Measurements from ENCODE around the gene SIPA1. TPM values are rescaled to one million over a fixed set of nuclear protein-coding genes. Genes with fewer than 3 reads are reported as not detected.

Gene SIPA1
- total RNA-seq, 1 experiment from 2014 or later = 33.6 TPM

GRCh38 chr11:65617990-65618751, 19.7 kb upstream of the SIPA1 start:
- Histone ChIP-seq H3K27me3 (no peaks in the 10 kb centered on the region), H3K4me3 (no peak overlapping the region), H3K9me3 (no peaks in the 10 kb centered on the region), H3K36me3 (peaks cover 52% of the 10 kb centered on the region)
- no peak for DNase-seq

GRCh38 chr11:65618763-65619162, 19.1 kb upstream of the SIPA1 start:
- no peak for DNase-seq
- Histone ChIP-seq H3K36me3 (peaks cover 54% of the 10 kb centered on the region), H3K27me3 (no peaks in the 10 kb centered on the region), H3K4me3 (no peak overlapping the region), H3K9me3 (no peaks in the 10 kb centered on the region)

GRCh38 chr11:65619281-65619928, 18.5 kb upstream of the SIPA1 start:
- H3K27me3 ChIP-seq = no peaks in the 10 kb centered on the region
- no peak overlapping the region for H3K4me3 ChIP-seq
- H3K9me3 ChIP-seq = no peaks in the 10 kb centered on the region
- DNase-seq = no peak
- peaks cover 59% of the 10 kb centered on the region for H3K36me3 ChIP-seq

GRCh38 chr11:65620666-65621065, 17.2 kb upstream of the SIPA1 start:
- H3K36me3 ChIP-seq = peaks cover 63% of the 10 kb centered on the region
- DNase-seq = no peak
- no peaks in the 10 kb centered on the region for H3K27me3 ChIP-seq
- H3K9me3 ChIP-seq = no peaks in the 10 kb centered on the region
- no peak overlapping the region for H3K4me3 ChIP-seq

- H3K9me3 ChIP-seq = no peaks in the 10 kb centered on the region
- peaks cover 64% of the 10 kb centered on the region for H3K36me3 ChIP-seq
- H3K4me3 ChIP-seq = no peak overlapping the region
- no peak for DNase-seq
- H3K27me3 ChIP-seq = no peaks in the 10 kb centered on the region
Measured at GRCh38 chr11:65621460-65621859, 16.4 kb upstream of the SIPA1 start.

GRCh38 chr11:65622011-65622410, 15.9 kb upstream of the SIPA1 start:
- peaks cover 69% of the 10 kb centered on the region for H3K36me3 ChIP-seq
- no peak for DNase-seq

GRCh38 chr11:65623177-65623576, 14.7 kb upstream of the SIPA1 start:
- H3K27me3 ChIP-seq = no peaks in the 10 kb centered on the region
- H3K36me3 ChIP-seq = peaks cover 67% of the 10 kb centered on the region

More at GRCh38 chr11:65622011-65622410, 15.9 kb upstream of the SIPA1 start:
- no peak overlapping the region for H3K4me3 ChIP-seq
- no peaks in the 10 kb centered on the region for H3K27me3 ChIP-seq
- H3K9me3 ChIP-seq = no peaks in the 10 kb centered on the region

GRCh38 chr11:65623852-65624616, 13.9 kb upstream of the SIPA1 start:
- H3K9me3 ChIP-seq = no peaks in the 10 kb centered on the region
- peaks cover 58% of the 10 kb centered on the region for H3K36me3 ChIP-seq
- DNase-seq = no peak
- no peak overlapping the region for H3K4me3 ChIP-seq
- no peaks in the 10 kb centered on the region for H3K27me3 ChIP-seq

More at GRCh38 chr11:65623177-65623576, 14.7 kb upstream of the SIPA1 start:
- DNase-seq = no peak
- H3K4me3 ChIP-seq = no peak overlapping the region
- H3K9me3 ChIP-seq = no peaks in the 10 kb centered on the region

- peaks cover 58% of the 10 kb centered on the region for H3K36me3 ChIP-seq
- no peaks in the 10 kb centered on the region for H3K9me3 ChIP-seq
- H3K4me3 ChIP-seq = no peak overlapping the region
- no peak for DNase-seq
- no peaks in the 10 kb centered on the region for H3K27me3 ChIP-seq
Measured at GRCh38 chr11:65624931-65625627, 12.8 kb upstream of the SIPA1 start.

- no peaks in the 10 kb centered on the region for H3K9me3 ChIP-seq
- H3K27me3 ChIP-seq = no peaks in the 10 kb centered on the region
- H3K4me3 ChIP-seq = no peak overlapping the region
- no peak for DNase-seq
- H3K36me3 ChIP-seq = peaks cover 62% of the 10 kb centered on the region
Measured at GRCh38 chr11:65625628-65626342, 12.1 kb upstream of the SIPA1 start.

- H3K9me3 ChIP-seq = no peaks in the 10 kb centered on the region
- DNase-seq = no peak
- H3K27me3 ChIP-seq = no peaks in the 10 kb centered on the region
- no peak overlapping the region for H3K4me3 ChIP-seq
- H3K36me3 ChIP-seq = peaks cover 57% of the 10 kb centered on the region
Measured at GRCh38 chr11:65627202-65627601, 10.7 kb upstream of the SIPA1 start.

GRCh38 chr11:65629579-65629978, 8.3 kb upstream of the SIPA1 start:
- no peaks in the 10 kb centered on the region for H3K27me3 ChIP-seq
- DNase-seq = no peak
- H3K36me3 ChIP-seq = peaks cover 45% of the 10 kb centered on the region
- no peak overlapping the region for H3K4me3 ChIP-seq
- no peaks in the 10 kb centered on the region for H3K9me3 ChIP-seq

GRCh38 chr11:65630215-65630614, 7.7 kb upstream of the SIPA1 start:
- H3K36me3 ChIP-seq = peaks cover 49% of the 10 kb centered on the region
- no peak for DNase-seq

GRCh38 chr11:65633390-65634108, 4.4 kb upstream of the SIPA1 start:
- DNase-seq = no peak
- H3K27me3 ChIP-seq = no peaks in the 10 kb centered on the region
- no peaks in the 10 kb centered on the region for H3K9me3 ChIP-seq
- no peak overlapping the region for H3K4me3 ChIP-seq
- peaks cover 49% of the 10 kb centered on the region for H3K36me3 ChIP-seq

More at GRCh38 chr11:65630215-65630614, 7.7 kb upstream of the SIPA1 start:
- Histone ChIP-seq H3K9me3 (no peaks in the 10 kb centered on the region), H3K4me3 (no peak overlapping the region), H3K27me3 (no peaks in the 10 kb centered on the region)

- H3K27me3 ChIP-seq = no peaks in the 10 kb centered on the region
- H3K36me3 ChIP-seq = peaks cover 49% of the 10 kb centered on the region
Measured at GRCh38 chr11:65634109-65634436, 3.8 kb upstream of the SIPA1 start.

GRCh38 chr11:65634440-65634839, 3.5 kb upstream of the SIPA1 start:
- Histone ChIP-seq H3K9me3 (no peaks in the 10 kb centered on the region), H3K27me3 (no peaks in the 10 kb centered on the region), H3K36me3 (peaks cover 45% of the 10 kb centered on the region), H3K4me3 (no peak overlapping the region)
- no peak for DNase-seq

More at GRCh38 chr11:65634109-65634436, 3.8 kb upstream of the SIPA1 start:
- no peak overlapping the region for H3K4me3 ChIP-seq
- DNase-seq = no peak
- no peaks in the 10 kb centered on the region for H3K9me3 ChIP-seq
